Peyer's patch (tissue), 4 donors: ENCODE data around the gene USP34.

Experiments
- POLR2A ChIP-seq, 2 donors: fragments of 450-650 bp; IDR thresholded peaks; one replicate each; pipeline ENCODE4 v1.5.1; 2017; ENCODE audit warnings: antibody characterized with exemption in 2 of 2, mild to moderate bottlenecking in 2 of 2, moderate library complexity in 2 of 2
- TF ChIP-seq, protein P1 (sequence below), 6 experiments: fragments of 450-650 bp in 4 of 6; fragments of 200-600 bp in 2 of 6; sonication (generic) in 1 of 6; IDR thresholded peaks; one replicate each; pipeline ENCODE4 v1.5.1; 2017 to 2019; ENCODE audit warnings: antibody characterized with exemption in 6 of 6, mild to moderate bottlenecking in 3 of 6, moderate library complexity in 1 of 6

DNA sequence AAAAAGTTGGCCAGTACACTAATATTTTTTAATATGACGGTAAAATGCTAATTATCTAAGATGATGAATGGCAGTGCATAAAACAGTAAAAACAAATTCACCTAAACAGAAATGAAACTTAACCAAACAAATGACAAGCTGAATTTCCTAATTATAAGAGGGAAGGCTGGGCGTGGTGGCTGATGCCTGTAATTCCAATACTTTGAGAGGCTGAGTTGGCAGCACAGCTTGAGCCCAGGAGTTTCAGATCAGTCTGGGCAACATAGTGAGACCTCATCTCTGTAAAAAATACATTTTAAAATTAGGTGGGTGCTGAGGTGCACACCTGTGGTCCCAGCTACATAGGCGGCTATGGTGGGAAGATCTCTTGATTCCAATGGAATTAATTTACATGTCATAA is 120.1 kb downstream of the USP34 start:
- TF ChIP-seq, protein P1, sequence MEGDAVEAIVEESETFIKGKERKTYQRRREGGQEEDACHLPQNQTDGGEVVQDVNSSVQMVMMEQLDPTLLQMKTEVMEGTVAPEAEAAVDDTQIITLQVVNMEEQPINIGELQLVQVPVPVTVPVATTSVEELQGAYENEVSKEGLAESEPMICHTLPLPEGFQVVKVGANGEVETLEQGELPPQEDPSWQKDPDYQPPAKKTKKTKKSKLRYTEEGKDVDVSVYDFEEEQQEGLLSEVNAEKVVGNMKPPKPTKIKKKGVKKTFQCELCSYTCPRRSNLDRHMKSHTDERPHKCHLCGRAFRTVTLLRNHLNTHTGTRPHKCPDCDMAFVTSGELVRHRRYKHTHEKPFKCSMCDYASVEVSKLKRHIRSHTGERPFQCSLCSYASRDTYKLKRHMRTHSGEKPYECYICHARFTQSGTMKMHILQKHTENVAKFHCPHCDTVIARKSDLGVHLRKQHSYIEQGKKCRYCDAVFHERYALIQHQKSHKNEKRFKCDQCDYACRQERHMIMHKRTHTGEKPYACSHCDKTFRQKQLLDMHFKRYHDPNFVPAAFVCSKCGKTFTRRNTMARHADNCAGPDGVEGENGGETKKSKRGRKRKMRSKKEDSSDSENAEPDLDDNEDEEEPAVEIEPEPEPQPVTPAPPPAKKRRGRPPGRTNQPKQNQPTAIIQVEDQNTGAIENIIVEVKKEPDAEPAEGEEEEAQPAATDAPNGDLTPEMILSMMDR (IDR thresholded peaks at IDR 0.05) = no peak
- TF ChIP-seq POLR2A (IDR thresholded peaks at IDR 0.05) = no peak
